B cell (primary cell): ENCODE results near the gene CTDSPL. TPM values are rescaled to one million over a fixed set of nuclear protein-coding genes. Genes with fewer than 3 reads are reported as not detected.

Experiments used
- ATAC-seq: fragments of 200-7000 bp; cut with Tn5 transposase; one replicate; pipeline ENCODE4 v1.10.0; 2021; ENCODE audit warnings: low read depth, mild to moderate bottlenecking, moderate number of reproducible peaks, moderate library complexity
- CTCF ChIA-PET: fragments of 350-600 bp; sonication (Branson Sonifier 250); formaldehyde crosslinking; loops from one replicate; lab custom pipeline; 2021; ENCODE audit warnings: antibody characterized with exemption, inconsistent platforms; lab: Charles Lee
- POLR2A ChIA-PET: fragments of 350-600 bp; sonication (Branson Sonifier 250); formaldehyde crosslinking; loops from one replicate; lab custom pipeline; 2021; ENCODE audit warnings: antibody characterized with exemption; lab: Charles Lee
- DNase-seq: peaks from one replicate; pipeline ENCODE4 v3.0.0; 2013
- H2AFZ ChIP-seq: 2 replicates; pipeline ENCODE4 v1.6.1; 2012; ENCODE audit warnings: mild to moderate bottlenecking, low read depth, low read length; ENCODE audit not compliant: insufficient read depth, poor library complexity, severe bottlenecking
- H3K27ac ChIP-seq, 2 donors: 1 replicate in 1 of 2; 2 replicates in 1 of 2; pipeline ENCODE4 v1.5.1; 2012 to 2013; ENCODE audit warnings: low read length in 2 of 2, mild to moderate bottlenecking in 2 of 2, moderate library complexity in 1 of 2
- H3K27me3 ChIP-seq, 4 experiments: fragments of 200-600 bp in 1 of 4; sonication (generic) in 1 of 4; replicated peaks in 1 of 4; 1 replicate in 2 of 4; 2 replicates in 2 of 4; pipeline versions ENCODE4 v1.6.1 to v1.7.0; 2013 to 2016; ENCODE audit warnings: low read length in 3 of 4, mild to moderate bottlenecking in 2 of 4, mixed read lengths in 1 of 4, moderate library complexity in 1 of 4; ENCODE audit not compliant: insufficient read depth in 4 of 4, control insufficient read depth in 3 of 4; ENCODE audit errors: control extremely low read depth in 1 of 4
- H3K36me3 ChIP-seq, 2 experiments: replicated peaks in 1 of 2; 1 replicate in 1 of 2; 2 replicates in 1 of 2; pipeline versions ENCODE4 v1.6.1 to v1.7.1; 2013; ENCODE audit warnings: low read length in 1 of 2; ENCODE audit not compliant: insufficient read depth in 2 of 2, control insufficient read depth in 1 of 2; ENCODE audit errors: control extremely low read depth in 1 of 2, extremely low read depth in 1 of 2
- H3K4me1 ChIP-seq, 2 donors: fragments of 200-600 bp in 1 of 2; sonication (generic) in 1 of 2; 1 replicate in 1 of 2; 2 replicates in 1 of 2; pipeline versions ENCODE4 v1.5.1 to v1.6.1; 2013 to 2017; ENCODE audit warnings: low read length in 2 of 2; ENCODE audit not compliant: control insufficient read depth in 2 of 2, insufficient read depth in 2 of 2
- H3K4me2 ChIP-seq: replicated peaks from 2 replicates; pipeline ENCODE3; 2012; ENCODE audit warnings: mild to moderate bottlenecking, low read depth, low read length; ENCODE audit not compliant: poor library complexity, severe bottlenecking
- H3K4me3 ChIP-seq, 5 experiments: fragments of 200-600 bp in 1 of 5; sonication (generic) in 1 of 5; 1 replicate in 3 of 5; 2 replicates in 2 of 5; pipeline versions ENCODE4 v1.5.1 to v1.7.0; 2011 to 2016; ENCODE audit warnings: low read length in 4 of 5, mild to moderate bottlenecking in 4 of 5, low read depth in 2 of 5, control low read depth in 1 of 5, moderate library complexity in 1 of 5; ENCODE audit not compliant: insufficient read depth in 1 of 5; ENCODE audit errors: control extremely low read depth in 1 of 5, extremely low read depth in 1 of 5
- H3K79me2 ChIP-seq: fragments of 200-600 bp; sonication (generic); one replicate; pipeline ENCODE4 v1.6.0; 2016; ENCODE audit warnings: low read length; ENCODE audit not compliant: control insufficient read depth, insufficient read depth
- H3K9ac ChIP-seq: fragments of 200-600 bp; sonication (generic); 2 replicates; pipeline ENCODE4 v1.6.1; 2017; ENCODE audit warnings: mild to moderate bottlenecking, low read length, moderate library complexity
- H3K9me3 ChIP-seq, 3 donors: one replicate each; pipeline versions ENCODE4 v1.6.1 to v1.7.1; 2013; ENCODE audit warnings: low read length in 2 of 3; ENCODE audit not compliant: control insufficient read depth in 2 of 3, insufficient read depth in 1 of 3; ENCODE audit errors: control extremely low read depth in 1 of 3
- H4K20me1 ChIP-seq: 2 replicates; pipeline ENCODE4 v1.6.0; 2012; ENCODE audit warnings: mild to moderate bottlenecking, low read length; ENCODE audit not compliant: insufficient read depth, control insufficient read depth, poor library complexity, severe bottlenecking
- H3K27ac Mint-ChIP-seq: one replicate; pipeline ENCODE4 v1.8.0; 2021; ENCODE audit warnings: mixed read lengths
- H3K27me3 Mint-ChIP-seq: one replicate; pipeline ENCODE4 v1.8.0; 2021; ENCODE audit warnings: mixed read lengths
- H3K4me1 Mint-ChIP-seq: one replicate; pipeline ENCODE4 v1.8.0; 2021; ENCODE audit warnings: mixed read lengths
- H3K4me3 Mint-ChIP-seq: one replicate; pipeline ENCODE4 v1.8.0; 2021; ENCODE audit warnings: mixed read lengths
- H3K9me3 Mint-ChIP-seq: one replicate; pipeline ENCODE4 v1.8.0; 2022; ENCODE audit warnings: mixed read lengths; ENCODE audit not compliant: insufficient read depth
- EZH2 ChIP-seq: IDR thresholded peaks from 2 replicates; pipeline ENCODE4 v1.6.1; 2012; ENCODE audit warnings: borderline replicate concordance, low read depth, mild to moderate bottlenecking, moderate library complexity, low read length; ENCODE audit not compliant: insufficient read depth, poor library complexity, severe bottlenecking
- WGBS: methylation state at CpG from one replicate; pipeline ENCODE4 v1.1.5; 2013; ENCODE audit warnings: missing lambda C conversion rate; ENCODE audit not compliant: insufficient coverage; 5-methylcytosine and 5-hydroxymethylcytosine counted together
- intact Hi-C: fragments of 100-400 bp; cut with micrococcal nuclease; formaldehyde crosslinking; loops from one replicate; pipeline ENCODE4 v1.10.0; 2022
- polyA plus RNA-seq: library from polyadenylated mRNA; depleted of rRNA; stranded (reverse); fragments of >200 nt; gene quantifications from 2 replicates; pipeline ENCODE4 v1.2.3, GENCODE V29; 2012
- total RNA-seq, 2 donors: library from RNA; stranded (reverse); fragments of 120-200 nt in 1 of 2; gene quantifications; 1 replicate in 1 of 2; 2 replicates in 1 of 2; pipeline versions ENCODE4 v1.2.3 to v1.2.4, GENCODE V29; 2013 to 2022
- TF ChIP-seq, protein P1 (sequence below): fragments of 200-600 bp; IDR thresholded peaks from one replicate; pipeline ENCODE4 v1.8.0; 2022; ENCODE audit warnings: antibody characterized with exemption, mild to moderate bottlenecking

The CTDSPL gene
- total and polyA plus RNA-seq, 2 donors (not counting 1 experiment from before 2014, with no cell fraction given) = not detected

DNA sequence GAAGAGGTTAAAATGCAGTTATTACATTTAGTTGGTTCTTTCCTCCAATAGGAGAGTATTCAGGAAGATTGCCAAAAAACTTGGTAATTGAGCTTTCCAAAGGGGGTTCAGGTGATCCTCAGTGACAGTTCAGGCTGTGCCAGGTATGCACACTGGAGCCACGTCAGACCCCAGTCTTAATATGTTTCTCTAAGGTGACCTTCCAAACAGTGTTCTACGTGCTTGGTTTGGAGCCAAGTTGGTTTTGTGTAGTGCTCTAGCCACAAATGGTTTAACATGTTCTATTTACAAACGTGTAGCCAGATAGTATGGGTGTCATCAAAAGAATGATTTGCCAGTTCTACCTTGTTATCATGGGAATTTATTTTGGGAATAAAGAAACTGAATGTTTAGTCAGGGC lies 21.0 kb downstream of the CTDSPL start:
- no peak overlapping the region for H3K4me2 ChIP-seq
- no peaks in the 10 kb centered on the region for H3K36me3 ChIP-seq
- no peak overlapping the region for H2AFZ ChIP-seq
- intact Hi-C loops = no loop called here
- H3K4me1 Mint-ChIP-seq = no peaks in the 10 kb centered on the region
- no peak overlapping the region for H3K9ac ChIP-seq
- no peak overlapping the region for H3K27ac ChIP-seq
- H3K79me2 ChIP-seq = no peaks in the 10 kb centered on the region
- H3K4me3 Mint-ChIP-seq = no peak overlapping the region
- peaks cover 26% of the 10 kb centered on the region for H3K27me3 Mint-ChIP-seq
- ChIA-PET CTCF (interaction anchor here (0.9 kb wide), 1 partner anchor 28 kb away, joined by 3 read pairs; no protein-coding TSS in a partner anchor), POLR2A (no interaction called here)
- no peaks in the 10 kb centered on the region for H3K9me3 ChIP-seq
- TF ChIP-seq EZH2 = no peak
- TF ChIP-seq, protein P1, sequence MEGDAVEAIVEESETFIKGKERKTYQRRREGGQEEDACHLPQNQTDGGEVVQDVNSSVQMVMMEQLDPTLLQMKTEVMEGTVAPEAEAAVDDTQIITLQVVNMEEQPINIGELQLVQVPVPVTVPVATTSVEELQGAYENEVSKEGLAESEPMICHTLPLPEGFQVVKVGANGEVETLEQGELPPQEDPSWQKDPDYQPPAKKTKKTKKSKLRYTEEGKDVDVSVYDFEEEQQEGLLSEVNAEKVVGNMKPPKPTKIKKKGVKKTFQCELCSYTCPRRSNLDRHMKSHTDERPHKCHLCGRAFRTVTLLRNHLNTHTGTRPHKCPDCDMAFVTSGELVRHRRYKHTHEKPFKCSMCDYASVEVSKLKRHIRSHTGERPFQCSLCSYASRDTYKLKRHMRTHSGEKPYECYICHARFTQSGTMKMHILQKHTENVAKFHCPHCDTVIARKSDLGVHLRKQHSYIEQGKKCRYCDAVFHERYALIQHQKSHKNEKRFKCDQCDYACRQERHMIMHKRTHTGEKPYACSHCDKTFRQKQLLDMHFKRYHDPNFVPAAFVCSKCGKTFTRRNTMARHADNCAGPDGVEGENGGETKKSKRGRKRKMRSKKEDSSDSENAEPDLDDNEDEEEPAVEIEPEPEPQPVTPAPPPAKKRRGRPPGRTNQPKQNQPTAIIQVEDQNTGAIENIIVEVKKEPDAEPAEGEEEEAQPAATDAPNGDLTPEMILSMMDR = no peak
- WGBS = 92% methylated on average over 2 of the region's 3 CpGs
- no peaks in the 10 kb centered on the region for H3K4me1 ChIP-seq
- no peak for DNase-seq
- no peaks in the 10 kb centered on the region for H3K27me3 ChIP-seq
- no peak overlapping the region for H3K4me3 ChIP-seq
- H3K27ac Mint-ChIP-seq = no peak overlapping the region
- H3K9me3 Mint-ChIP-seq = no peaks in the 10 kb centered on the region
- ATAC-seq = no peak
- H4K20me1 ChIP-seq = no peaks in the 10 kb centered on the region

DNA sequence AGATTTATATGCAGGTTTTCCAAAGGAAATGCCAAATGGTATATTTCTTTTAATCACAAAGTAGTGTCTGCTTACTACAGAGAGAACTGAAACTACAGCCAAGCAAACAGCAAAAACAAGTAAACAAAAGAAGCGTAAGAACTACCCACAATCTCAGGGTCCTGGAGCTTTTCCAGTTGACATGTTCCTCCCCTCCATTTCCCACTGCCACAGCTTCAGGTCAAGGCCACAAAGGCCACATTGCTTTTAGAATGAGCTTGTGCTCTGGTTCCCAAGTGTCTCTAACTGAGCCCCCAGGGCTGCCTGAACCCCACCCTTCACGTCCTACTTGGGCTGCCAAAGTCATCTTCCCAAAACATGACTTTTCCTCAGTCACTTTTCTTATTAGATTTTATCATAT lies 24.1 kb downstream of the CTDSPL start:
- H3K9me3 ChIP-seq = no peaks in the 10 kb centered on the region
- no peaks in the 10 kb centered on the region for H3K36me3 ChIP-seq
- H3K4me1 ChIP-seq = no peaks in the 10 kb centered on the region
- H3K27ac ChIP-seq = no peak overlapping the region
- Mint-ChIP-seq H3K4me3 (no peak overlapping the region), H3K4me1 (no peaks in the 10 kb centered on the region), H3K9me3 (no peaks in the 10 kb centered on the region), H3K27ac (no peak overlapping the region), H3K27me3 (peaks cover 26% of the 10 kb centered on the region)
- ChIA-PET CTCF (no interaction called here), POLR2A (no interaction called here)
- no peak for DNase-seq
- ATAC-seq = no peak
- H2AFZ ChIP-seq = no peak overlapping the region
- TF ChIP-seq, protein P1 = no peak
- no peak for TF ChIP-seq EZH2
- no peak overlapping the region for H3K4me2 ChIP-seq
- WGBS = 82% methylated on average over 2 of the region's 2 CpGs
- no peaks in the 10 kb centered on the region for H3K79me2 ChIP-seq
- H4K20me1 ChIP-seq = no peaks in the 10 kb centered on the region
- H3K4me3 ChIP-seq = no peak overlapping the region
- no peak overlapping the region for H3K9ac ChIP-seq
- no peaks in the 10 kb centered on the region for H3K27me3 ChIP-seq
- intact Hi-C loops = no loop called here
